Memory B cell (primary cell): ENCODE results near the gene HSD3B7.

Experiments
- ATAC-seq: fragments of 150-1000 bp; cut with Tn5 transposase; 2 replicates; pipeline ENCODE4 v1.10.0; 2021; ENCODE audit warnings: low read depth, mild to moderate bottlenecking, moderate library complexity
- DNase-seq, 2 donors: peaks; one replicate each; pipeline ENCODE4 v3.0.0; 2022; ENCODE audit warnings: low spot score in 2 of 2
- H3K27ac Mint-ChIP-seq: one replicate; pipeline ENCODE4 v1.8.0; 2022; ENCODE audit warnings: mild to moderate bottlenecking, moderate library complexity, mixed read lengths
- H3K27me3 Mint-ChIP-seq: one replicate; pipeline ENCODE4 v1.8.0; 2022; ENCODE audit warnings: mixed read lengths
- H3K36me3 Mint-ChIP-seq: one replicate; pipeline ENCODE4 v1.8.0; 2022; ENCODE audit warnings: mild to moderate bottlenecking, mixed read lengths
- H3K4me1 Mint-ChIP-seq: one replicate; pipeline ENCODE4 v1.8.0; 2022; ENCODE audit warnings: mixed read lengths
- H3K4me3 Mint-ChIP-seq: one replicate; pipeline ENCODE4 v1.8.0; 2022; ENCODE audit warnings: mild to moderate bottlenecking, moderate library complexity, mixed read lengths
- H3K9me3 Mint-ChIP-seq: one replicate; pipeline ENCODE4 v1.8.0; 2022; ENCODE audit warnings: mixed read lengths

The HSD3B7 gene

GRCh38 chr16:31025339-31025738, 40.3 kb downstream of the HSD3B7 start:
- no peak overlapping the region for H3K4me3 Mint-ChIP-seq
- no peaks in the 10 kb centered on the region for H3K36me3 Mint-ChIP-seq
- H3K9me3 Mint-ChIP-seq, result no peaks in the 10 kb centered on the region
- H3K4me1 Mint-ChIP-seq, result no peaks in the 10 kb centered on the region
- DNase-seq (no peak), ATAC-seq (no peak)
- H3K27me3 Mint-ChIP-seq, result no peaks in the 10 kb centered on the region
- no peak overlapping the region for H3K27ac Mint-ChIP-seq

GRCh38 chr16:31029272-31029671, 44.3 kb downstream of the HSD3B7 start:
- no peak overlapping the region for H3K27ac Mint-ChIP-seq
- H3K36me3 Mint-ChIP-seq, result peaks cover 4% of the 10 kb centered on the region

GRCh38 chr16:31031276-31031675, 46.3 kb downstream of the HSD3B7 start:
- Mint-ChIP-seq H3K27me3 (no peaks in the 10 kb centered on the region), H3K36me3 (peaks cover 10% of the 10 kb centered on the region), H3K27ac (peak overlapping the region; percentile 96), H3K4me1 (peaks cover 7% of the 10 kb centered on the region), H3K9me3 (no peaks in the 10 kb centered on the region), H3K4me3 (no peak overlapping the region)
- ATAC-seq (no peak), DNase-seq (no peak)

More at GRCh38 chr16:31029272-31029671, 44.3 kb downstream of the HSD3B7 start:
- no peak for DNase-seq
- Mint-ChIP-seq H3K27me3 (no peaks in the 10 kb centered on the region), H3K9me3 (no peaks in the 10 kb centered on the region), H3K4me3 (no peak overlapping the region), H3K4me1 (peaks cover 7% of the 10 kb centered on the region)
- no peak for ATAC-seq

- peak; percentile 94 to 95 for DNase-seq
- peak; percentile 81 for ATAC-seq
- peak within 1 kb of the TSS; percentile 96 for H3K27ac Mint-ChIP-seq
- H3K4me1 Mint-ChIP-seq, result peaks cover 9% of the 10 kb centered on the region
- H3K4me3 Mint-ChIP-seq, result peak within 1 kb of the TSS; percentile 98
- no peaks in the 10 kb centered on the region for H3K27me3 Mint-ChIP-seq
- peaks cover 14% of the 10 kb centered on the region for H3K36me3 Mint-ChIP-seq
- H3K9me3 Mint-ChIP-seq, result no peaks in the 10 kb centered on the region
Observed at GRCh38 chr16:31032736-31033708, 48.0 kb downstream of the HSD3B7 start, which contains the start of gene STX4. Gene STX4, plus strand, starts transcription at chr16:31033558. Its CDS starts 248 bp downstream, at chr16:31033806.

- peaks cover 12% of the 10 kb centered on the region for H3K4me1 Mint-ChIP-seq
- H3K9me3 Mint-ChIP-seq, result no peaks in the 10 kb centered on the region
- ATAC-seq, result peak; percentile 26
- peak overlapping the region; percentile 96 for H3K27ac Mint-ChIP-seq
- H3K4me3 Mint-ChIP-seq, result peak overlapping the region; percentile 98
- H3K36me3 Mint-ChIP-seq, result peaks cover 17% of the 10 kb centered on the region
- no peaks in the 10 kb centered on the region for H3K27me3 Mint-ChIP-seq
- DNase-seq, result peak; percentile 81 to 86
Observed at GRCh38 chr16:31033709-31034492, 48.9 kb downstream of the HSD3B7 start.

GRCh38 chr16:31036691-31037090, 51.7 kb downstream of the HSD3B7 start:
- no peak overlapping the region for H3K4me3 Mint-ChIP-seq
- H3K9me3 Mint-ChIP-seq, result no peaks in the 10 kb centered on the region
- H3K27me3 Mint-ChIP-seq, result no peaks in the 10 kb centered on the region
- no peak overlapping the region for H3K27ac Mint-ChIP-seq
- peaks cover 22% of the 10 kb centered on the region for H3K36me3 Mint-ChIP-seq
- H3K4me1 Mint-ChIP-seq, result peaks cover 12% of the 10 kb centered on the region
- ATAC-seq, result no peak
- no peak for DNase-seq
